GM18861 (cell line): Measurements from ENCODE around the gene CYP46A1.
"Not testable (repeated sequence)": the region's sequence is repeated elsewhere in the genome, so short reads cannot be mapped to it uniquely, and the experiment has no call there.

Experiments used
- ATAC-seq: cut with Tn5 transposase; IDR thresholded peaks from one replicate; pipeline ENCODE4 v1.9.1; 2021; ENCODE audit not compliant: unreplicated experiment

The CYP46A1 gene

GRCh38 chr14:99754141-99755067, 70.3 kb downstream of the CYP46A1 start:
- no peak for ATAC-seq

GRCh38 chr14:99755068-99755405, 70.9 kb downstream of the CYP46A1 start:
- ATAC-seq = no peak

- ATAC-seq = no peak
These were observed 71.8 kb downstream of the CYP46A1 start for GRCh38 chr14:99755629-99756603.

GRCh38 chr14:99756796-99757195, 72.7 kb downstream of the CYP46A1 start:
- no peak for ATAC-seq

GRCh38 chr14:99757331-99758070, 73.4 kb downstream of the CYP46A1 start:
- ATAC-seq = no peak

- ATAC-seq = no peak
These were observed 74.2 kb downstream of the CYP46A1 start for GRCh38 chr14:99758121-99758821.

GRCh38 chr14:99758872-99759545, 74.9 kb downstream of the CYP46A1 start:
- no peak for ATAC-seq

GRCh38 chr14:99759546-99759925, 75.4 kb downstream of the CYP46A1 start:
- ATAC-seq = no peak

- no peak for ATAC-seq
These were observed 76.7 kb downstream of the CYP46A1 start for GRCh38 chr14:99760817-99761216.

- not testable (repeated sequence) for ATAC-seq
These were observed 78.8 kb downstream of the CYP46A1 start for GRCh38 chr14:99762911-99763310.

GRCh38 chr14:99763527-99764221, 79.6 kb downstream of the CYP46A1 start:
- ATAC-seq = no peak

GRCh38 chr14:99764222-99764706, 80.2 kb downstream of the CYP46A1 start:
- ATAC-seq = no peak

GRCh38 chr14:99768381-99768780, 84.3 kb downstream of the CYP46A1 start:
- ATAC-seq = no peak

GRCh38 chr14:99769123-99769522, 85.0 kb downstream of the CYP46A1 start:
- ATAC-seq = no peak

GRCh38 chr14:99769799-99770198, 85.7 kb downstream of the CYP46A1 start:
- no peak for ATAC-seq

- no peak for ATAC-seq
These were observed 88.5 kb downstream of the CYP46A1 start for GRCh38 chr14:99772371-99773283.

GRCh38 chr14:99773521-99774497, 89.7 kb downstream of the CYP46A1 start:
- no peak for ATAC-seq
